Fibroblast of skin of left quadriceps (primary cell): ENCODE results near the gene HSPB9.
"Not testable (repeated sequence)": the region's sequence is repeated elsewhere in the genome, so short reads cannot be mapped to it uniquely, and the experiment has no call there.

Experiments used
- DNase-seq, 2 experiments: peaks; one replicate each; pipeline ENCODE4 v3.0.0-alpha.2; 2013; ENCODE audit warnings: low read depth in 2 of 2

HSPB9 gene

GRCh38 chr17:42143138-42143537 is 20.5 kb downstream of the HSPB9 start:
- DNase-seq, result not testable (repeated sequence)

GRCh38 chr17:42146911-42147607 is 24.5 kb downstream of the HSPB9 start:
- DNase-seq, result no peak

- no peak for DNase-seq
Observed at GRCh38 chr17:42153919-42154742, 31.5 kb downstream of the HSPB9 start.

GRCh38 chr17:42155614-42156045 is 33.0 kb downstream of the HSPB9 start:
- DNase-seq, result no peak

- DNase-seq, result no peak
Observed at GRCh38 chr17:42159796-42160530, 37.4 kb downstream of the HSPB9 start.

- DNase-seq, result no peak
Observed at GRCh38 chr17:42160531-42160910, 37.9 kb downstream of the HSPB9 start.

- DNase-seq, result no peak
Observed at GRCh38 chr17:42163113-42163512, 40.5 kb downstream of the HSPB9 start.

- DNase-seq, result no peak
Observed at GRCh38 chr17:42163696-42164407, 41.2 kb downstream of the HSPB9 start.

GRCh38 chr17:42165751-42166150 is 43.1 kb downstream of the HSPB9 start:
- DNase-seq, result no peak

- no peak for DNase-seq
Observed at GRCh38 chr17:42166196-42166763, 43.7 kb downstream of the HSPB9 start.

- no peak for DNase-seq
Observed at GRCh38 chr17:42167807-42168206, 45.2 kb downstream of the HSPB9 start.

GRCh38 chr17:42169351-42169750 is 46.7 kb downstream of the HSPB9 start:
- no peak for DNase-seq

GRCh38 chr17:42171831-42172230 is 49.2 kb downstream of the HSPB9 start:
- DNase-seq, result no peak
